Activated effector memory CD4-positive, alpha-beta T cell treated with anti-CD3 and anti-CD28 coated beads, Interleukin-2, amount 50 U/mL, for 16 hours (primary cell): Measurements from ENCODE around the gene GRID2IP.
"Not testable (repeated sequence)": the region's sequence is repeated elsewhere in the genome, so short reads cannot be mapped to it uniquely, and the experiment has no call there.

ENCODE experiments used
- DNase-seq: peaks from one replicate; pipeline ENCODE4 v3.0.0-alpha.2; 2020

Gene GRID2IP

DNA sequence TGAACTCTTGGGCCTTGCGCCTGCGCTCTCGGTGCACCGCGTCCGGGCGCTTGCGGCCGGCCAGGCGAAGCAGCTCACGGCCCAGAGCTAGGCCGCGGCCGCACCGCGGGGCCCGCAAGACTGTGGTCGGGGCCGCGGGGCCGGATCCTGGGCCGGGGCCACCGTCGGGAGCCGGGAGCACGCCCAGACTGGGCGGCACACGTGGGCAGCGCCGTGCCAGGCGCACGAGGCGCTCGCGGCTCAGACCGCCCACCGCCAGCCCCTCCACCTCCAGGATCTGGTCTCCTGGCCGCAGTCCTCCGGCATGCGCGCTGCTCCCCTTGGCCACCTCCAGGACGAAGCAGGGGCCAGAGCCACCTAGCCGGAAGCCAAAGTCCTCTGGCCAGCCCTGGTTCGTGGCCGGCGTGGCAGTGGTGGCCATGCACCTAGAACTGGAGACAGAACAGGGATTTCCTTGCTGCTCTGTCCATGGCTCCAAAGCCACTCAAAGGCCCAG, at the start of gene GRID2IP:
GRID2IP (minus strand) TSS at position 446 of the 496 bp plus-strand sequence; CDS start at position 421, 25 bp downstream.
- no peak for DNase-seq

DNA sequence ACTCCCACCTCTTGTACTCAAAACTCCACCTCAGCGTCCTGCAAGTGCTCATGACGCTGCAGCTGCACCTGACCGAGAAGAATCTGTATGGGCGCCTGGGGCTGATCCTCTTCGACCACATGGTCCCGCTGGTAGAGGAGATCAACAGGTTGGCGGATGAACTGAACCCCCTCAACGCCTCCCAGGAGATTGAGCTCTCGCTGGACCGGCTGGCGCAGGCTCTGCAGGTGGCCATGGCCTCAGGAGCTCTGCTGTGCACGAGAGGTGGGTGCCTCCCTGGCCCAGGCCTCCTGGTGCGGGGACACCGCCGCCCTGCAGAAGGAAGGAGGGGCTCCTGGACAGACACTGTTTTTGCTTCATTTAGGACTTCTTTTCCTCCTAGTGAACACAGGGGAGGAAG, 48.8 kb upstream of the GRID2IP start:
- DNase-seq: no peak

- no peak for DNase-seq
Measured at GRCh38 chr7:6590645-6591110, 39.4 kb upstream of the GRID2IP start.

GRCh38 chr7:6589829-6590644, 38.8 kb upstream of the GRID2IP start, which contains the start of gene INTS15:
TSS of gene INTS15 (plus strand) at chr7:6590021. CDS start at chr7:6590284, 263 bp downstream.
- peak; percentile 94 for DNase-seq

GRCh38 chr7:6589151-6589828, 38.0 kb upstream of the GRID2IP start:
- no peak for DNase-seq

GRCh38 chr7:6588566-6588965, 37.3 kb upstream of the GRID2IP start:
- no peak for DNase-seq

GRCh38 chr7:6585746-6586432, 34.6 kb upstream of the GRID2IP start:
- DNase-seq: not testable (repeated sequence)

- DNase-seq: no peak
Measured at GRCh38 chr7:6579446-6579845, 28.2 kb upstream of the GRID2IP start.

- DNase-seq: no peak
Measured at GRCh38 chr7:6578114-6579084, 27.1 kb upstream of the GRID2IP start.

- peak; percentile 95 for DNase-seq
Measured at GRCh38 chr7:6577369-6578113, 26.3 kb upstream of the GRID2IP start, which contains the start of gene ZDHHC4. TSS of gene ZDHHC4 (plus strand) at chr7:6577454. CDS start at chr7:6580562, 3,108 bp downstream.

GRCh38 chr7:6576867-6577368, 25.7 kb upstream of the GRID2IP start:
- DNase-seq: not testable (repeated sequence)

DNA sequence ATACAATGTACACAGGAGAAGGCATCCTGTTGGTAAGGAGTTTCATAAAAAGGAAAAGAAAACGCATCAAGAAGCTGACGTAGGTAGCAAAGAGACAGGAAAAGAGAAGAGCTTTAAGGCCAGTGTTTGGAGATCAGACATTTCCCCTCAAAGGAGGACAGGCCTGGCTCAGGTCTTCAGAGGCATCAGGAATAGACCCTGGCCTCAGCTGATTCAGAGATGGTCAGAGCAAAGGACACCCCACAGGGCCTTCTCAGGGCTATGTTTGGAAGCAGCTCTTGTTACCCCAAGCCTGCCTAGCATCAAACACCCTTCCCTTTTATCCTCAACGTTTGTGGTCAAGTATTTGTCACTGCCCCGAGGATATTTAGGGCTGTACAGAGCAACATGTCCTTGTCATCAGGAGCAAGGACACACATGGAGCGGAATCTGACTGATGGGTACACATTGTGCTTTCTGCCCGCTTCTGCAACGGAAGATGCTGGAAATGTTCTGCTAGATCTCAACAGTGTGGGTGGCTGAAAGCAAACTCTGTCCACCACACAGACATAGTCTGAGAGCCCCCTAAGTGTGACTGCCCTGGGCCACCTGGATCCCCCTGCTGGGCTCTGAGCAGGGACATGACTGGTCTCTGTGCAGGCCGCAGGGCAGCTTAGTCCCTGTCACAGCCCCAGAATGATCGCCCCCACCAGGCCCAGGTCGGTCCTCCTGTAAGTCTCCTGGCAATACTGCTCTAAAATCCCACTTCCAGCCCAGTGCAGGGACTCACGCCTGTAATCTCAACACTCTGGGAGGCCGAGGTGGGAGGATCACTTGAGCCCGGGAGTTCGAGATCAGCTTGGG, 25.0 kb upstream of the GRID2IP start:
- DNase-seq: no peak

DNA sequence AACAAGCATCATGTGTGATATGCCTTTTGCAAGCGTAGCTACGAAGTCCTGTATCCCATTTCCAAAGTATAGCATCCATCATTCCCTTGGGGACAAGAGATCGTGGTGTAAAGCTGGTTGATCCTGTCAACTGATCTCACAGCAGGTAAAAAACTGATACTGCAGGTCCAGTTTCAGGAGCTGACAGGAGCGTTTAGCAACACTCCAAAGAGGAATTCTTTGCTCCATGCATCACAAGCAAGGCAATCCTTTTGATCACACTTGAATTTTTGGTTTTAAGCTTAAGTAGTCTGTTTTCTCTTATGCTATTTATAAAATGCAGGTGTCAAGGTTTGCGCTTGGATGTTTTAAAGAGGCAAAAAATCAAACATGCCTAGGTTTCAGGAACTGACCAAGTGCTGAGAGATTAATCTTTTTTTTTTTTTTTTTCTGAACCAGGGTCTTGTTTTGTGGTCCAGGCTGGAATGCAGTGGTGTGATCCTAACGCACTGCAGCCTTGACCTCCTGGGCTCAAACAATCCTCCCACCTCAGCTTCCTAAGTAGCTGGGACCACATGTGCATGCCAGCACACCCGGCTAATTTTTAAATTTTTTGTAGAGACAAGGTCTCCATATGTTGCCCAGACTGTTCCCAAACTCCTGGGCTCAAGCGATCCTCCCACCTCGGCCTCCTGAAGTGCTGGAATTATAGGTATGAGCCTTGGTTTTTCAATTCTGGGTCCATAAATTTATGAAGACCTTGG, 24.2 kb upstream of the GRID2IP start:
- DNase-seq: no peak

GRCh38 chr7:6571160-6571779, 20.0 kb upstream of the GRID2IP start:
- DNase-seq: no peak

DNA sequence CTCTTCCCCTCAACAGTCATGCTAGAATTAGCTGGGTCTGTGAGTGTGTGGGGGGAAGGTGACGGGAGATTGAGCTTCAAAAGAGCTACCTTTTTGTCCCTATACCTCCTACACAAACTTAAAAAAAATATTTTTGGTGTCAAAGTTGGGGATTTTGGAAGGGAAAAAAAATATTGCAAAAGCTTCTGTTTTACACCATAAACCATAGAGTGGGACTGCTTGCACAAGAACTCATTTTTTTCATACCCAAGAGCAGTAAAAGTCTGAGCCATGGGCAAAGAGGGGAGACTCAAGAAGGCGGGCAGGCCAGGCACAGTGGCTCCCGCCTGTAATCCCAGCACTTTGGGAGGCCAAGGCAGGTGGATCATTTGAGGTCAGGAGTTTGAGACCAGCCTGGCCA, 16.6 kb upstream of the GRID2IP start:
- DNase-seq: no peak

DNA sequence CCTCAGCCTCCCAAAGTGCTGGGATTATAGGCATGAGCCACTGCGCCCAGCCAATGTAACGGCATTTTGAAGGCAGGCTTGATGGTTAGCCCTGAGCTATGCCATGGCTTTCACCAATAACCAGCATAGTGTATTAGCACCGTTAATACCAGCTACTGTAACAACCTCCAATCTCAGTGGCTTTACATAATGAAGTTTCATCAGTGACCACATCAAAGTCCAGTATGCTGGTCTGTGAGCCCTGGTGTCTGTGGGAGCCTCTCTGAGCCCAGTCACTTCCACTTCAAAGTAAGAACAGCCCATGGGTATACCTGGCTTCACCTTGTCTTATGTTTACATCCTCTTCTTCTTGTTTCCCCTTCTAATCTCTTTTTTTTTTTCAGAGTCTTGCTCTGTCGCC, 14.4 kb upstream of the GRID2IP start:
- no peak for DNase-seq

GRCh38 chr7:6563936-6564770, 12.9 kb upstream of the GRID2IP start:
- no peak for DNase-seq

DNA sequence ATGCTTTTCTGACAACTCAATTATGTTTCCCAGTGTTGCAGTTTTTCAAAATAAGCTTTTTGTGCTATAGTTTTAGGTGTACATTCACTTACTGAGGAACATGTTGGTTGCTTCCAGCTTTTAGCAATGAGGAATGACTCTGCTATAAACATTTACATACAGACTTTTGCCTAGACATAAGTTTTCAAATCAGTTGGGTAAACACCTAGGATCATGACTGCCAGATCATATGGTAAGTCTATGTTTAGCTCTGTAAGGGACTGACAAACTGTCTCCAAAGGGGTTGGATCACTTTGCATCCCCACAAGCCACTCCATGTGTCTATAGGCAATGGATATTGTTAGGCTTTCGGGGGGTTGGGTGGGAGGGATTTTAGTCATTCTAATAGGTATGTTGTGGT, 10.8 kb upstream of the GRID2IP start:
- no peak for DNase-seq
